Measurements from ENCODE around the gene AQP7.

GRCh38 chr9:33355933-33356332 lies 46.4 kb downstream of the AQP7 start:
- TF ChIP-seq CTCF (IDR thresholded peaks at IDR 0.05): no peak
- no peak for TF ChIP-seq POLR2A (IDR thresholded peaks at IDR 0.05)
